Aorta (tissue), 5 donors: ENCODE results near the gene CADM4. TPM values are rescaled to one million over a fixed set of nuclear protein-coding genes. Genes with fewer than 3 reads are reported as not detected.
"Not testable (repeated sequence)": the region's sequence is repeated elsewhere in the genome, so short reads cannot be mapped to it uniquely, and the experiment has no call there.

Experiments
- ATAC-seq: fragments of 200-7000 bp; cut with Tn5 transposase; one replicate; pipeline ENCODE4 v1.9.1; 2022; ENCODE audit warnings: moderate library complexity; ENCODE audit not compliant: low FRiP score
- DNase-seq, 2 donors: peaks; one replicate each; pipeline ENCODE4 v3.0.0-alpha.2; 2020
- H3K27ac ChIP-seq, 2 donors: one replicate each; pipeline ENCODE4 v1.5.1; 2013; ENCODE audit warnings: low read length in 2 of 2, mild to moderate bottlenecking in 2 of 2, moderate library complexity in 2 of 2, control low read depth in 1 of 2, inconsistent platforms in 1 of 2, low read depth in 1 of 2
- H3K27me3 ChIP-seq, 2 donors: one replicate each; pipeline ENCODE4 v1.6.1; 2013; ENCODE audit warnings: control low read depth in 1 of 2, low read length in 1 of 2, mild to moderate bottlenecking in 1 of 2, moderate library complexity in 1 of 2; ENCODE audit not compliant: insufficient read depth in 2 of 2, control insufficient read depth in 1 of 2
- H3K36me3 ChIP-seq, 2 donors: one replicate each; pipeline ENCODE4 v1.6.1; 2013; ENCODE audit warnings: control low read depth in 1 of 2, low read length in 1 of 2, mild to moderate bottlenecking in 1 of 2; ENCODE audit not compliant: insufficient read depth in 2 of 2, control insufficient read depth in 1 of 2
- H3K4me1 ChIP-seq, 2 donors: one replicate each; pipeline ENCODE4 v1.6.1; 2013; ENCODE audit warnings: low read length in 2 of 2, control low read depth in 1 of 2, mild to moderate bottlenecking in 1 of 2, moderate library complexity in 1 of 2; ENCODE audit not compliant: insufficient read depth in 2 of 2, control insufficient read depth in 1 of 2
- H3K4me3 ChIP-seq, 2 donors: one replicate each; pipeline ENCODE4 v1.5.1; 2013; ENCODE audit warnings: low read length in 2 of 2, control low read depth in 1 of 2, mild to moderate bottlenecking in 1 of 2
- H3K9me3 ChIP-seq: one replicate; pipeline ENCODE4 v1.6.1; 2013; ENCODE audit warnings: mild to moderate bottlenecking, low read length; ENCODE audit not compliant: control insufficient read depth
- WGBS, 2 donors: extraction: QIAGEN DNeasy Blood & Tissue Kit; methylation state at CpG; one replicate each; pipeline ENCODE4 v1.1.7; 2013; 5-methylcytosine and 5-hydroxymethylcytosine counted together
- intact Hi-C, 2 donors: fragments of 100-400 bp; cut with DNase I; formaldehyde crosslinking; loops; one replicate each; pipeline versions ENCODE4 v1.14.2 to v1.15.0; 2022
- polyA plus RNA-seq, 2 donors: library from polyadenylated mRNA; stranded (reverse); fragments of 200-250 nt; gene quantifications; one replicate each; pipeline ENCODE4 v1.2.3, GENCODE V29; 2013
- total RNA-seq, 2 donors: library from RNA; stranded (reverse); fragmentation: NEBNext Ultra II Directional; extraction: Animal tissue kit (Norgen Biotek cat#: 25700); gene quantifications; one replicate each; pipeline ENCODE4 v1.2.1, GENCODE V29; 2021
- donor health status: healthy with polysubstance abuse.
- donor health status: Bipolar disorder and iron deficiency.
- donor health status: DM: no; HTN: no; CAD: no.
- donor health status: DM: no; HTN: no; CAD: no.
- donor health status: DM: yes; HTN: yes; CAD: no.

The CADM4 gene
- total and polyA plus RNA-seq, 4 donors: 2.9 to 8.1 (median 4.8) TPM

GRCh38 chr19:43656436-43656835, 16.8 kb upstream of the CADM4 start:
- Histone ChIP-seq H3K4me1 (no peaks in the 10 kb centered on the region), H3K27me3 (no peaks in the 10 kb centered on the region), H3K36me3 (peaks cover 0 to 2% of the 10 kb centered on the region in 2 donors), H3K27ac (no peak overlapping the region), H3K4me3 (no peak overlapping the region), H3K9me3 (peaks cover 1% of the 10 kb centered on the region)
- 88 to 98% methylated on average over 6 of the region's 6 CpGs for WGBS, 2 donors
- intact Hi-C loops: no loop called here
- DNase-seq: no peak
- no peak for ATAC-seq

GRCh38 chr19:43652546-43652874, 12.9 kb upstream of the CADM4 start:
- ATAC-seq (no peak), DNase-seq (no peak)
- intact Hi-C loops: loop anchor here in 1 of 2 donors (5.0 kb wide), 1 partner anchor 115 kb away; no protein-coding TSS in a partner anchor

GRCh38 chr19:43651758-43652545, 12.3 kb upstream of the CADM4 start:
- DNase-seq (no peak), ATAC-seq (peak; percentile 60)
- Histone ChIP-seq H3K9me3 (no peaks in the 10 kb centered on the region), H3K4me3 (no peak overlapping the region), H3K4me1 (no peaks in the 10 kb centered on the region), H3K27me3 (no peaks in the 10 kb centered on the region), H3K36me3 (peaks cover 0 to 2% of the 10 kb centered on the region in 2 donors), H3K27ac (no peak overlapping the region)
- intact Hi-C loops: loop anchor here in 1 of 2 donors (5.0 kb wide), 1 partner anchor 115 kb away; no protein-coding TSS in a partner anchor
- 55 to 62% methylated on average over 14 of the region's 14 CpGs for WGBS, 2 donors

More at GRCh38 chr19:43652546-43652874, 12.9 kb upstream of the CADM4 start:
- H3K4me1 ChIP-seq: no peaks in the 10 kb centered on the region
- 65 to 73% methylated on average over 5 of the region's 5 CpGs for WGBS, 2 donors
- peaks cover 0 to 2% of the 10 kb centered on the region in 2 donors for H3K36me3 ChIP-seq
- H3K27ac ChIP-seq: no peak overlapping the region
- H3K27me3 ChIP-seq: no peaks in the 10 kb centered on the region
- no peaks in the 10 kb centered on the region for H3K9me3 ChIP-seq
- no peak overlapping the region for H3K4me3 ChIP-seq

GRCh38 chr19:43650276-43650675, 10.6 kb upstream of the CADM4 start:
- intact Hi-C loops: loop anchor here in 1 of 2 donors (5.0 kb wide), 1 partner anchor 113 kb away; no protein-coding TSS in a partner anchor
- H3K9me3 ChIP-seq, H3K36me3 ChIP-seq, H3K4me3 ChIP-seq, ATAC-seq, H3K4me1 ChIP-seq, H3K27me3 ChIP-seq, DNase-seq, H3K27ac ChIP-seq: not testable (repeated sequence)
- 96 to 97% methylated on average over 7 of the region's 7 CpGs for WGBS, 2 donors

GRCh38 chr19:43649514-43649913, 9.9 kb upstream of the CADM4 start:
- no peaks in the 10 kb centered on the region for H3K27me3 ChIP-seq
- peaks cover 2% of the 10 kb centered on the region for H3K9me3 ChIP-seq
- DNase-seq: no peak
- no peaks in the 10 kb centered on the region for H3K4me1 ChIP-seq
- ATAC-seq: no peak
- H3K4me3 ChIP-seq: no peak overlapping the region
- no peak overlapping the region for H3K27ac ChIP-seq
- intact Hi-C loops: no loop called here
- 84 to 92% methylated on average over 2 of the region's 2 CpGs for WGBS, 2 donors
- peaks cover 0 to 2% of the 10 kb centered on the region in 2 donors for H3K36me3 ChIP-seq

GRCh38 chr19:43648633-43649032, 9.0 kb upstream of the CADM4 start:
- Histone ChIP-seq H3K4me3 (no peak overlapping the region), H3K4me1 (no peaks in the 10 kb centered on the region), H3K27ac (no peak overlapping the region), H3K36me3 (peaks cover 0 to 2% of the 10 kb centered on the region in 2 donors), H3K9me3 (peaks cover 2% of the 10 kb centered on the region), H3K27me3 (no peaks in the 10 kb centered on the region)
- no peak for ATAC-seq
- 96 to 97% methylated on average over 6 of the region's 6 CpGs for WGBS, 2 donors
- DNase-seq: no peak
- intact Hi-C loops: no loop called here

GRCh38 chr19:43644181-43644580, 4.5 kb upstream of the CADM4 start:
- Histone ChIP-seq H3K4me1 (no peaks in the 10 kb centered on the region), H3K4me3 (no peak overlapping the region), H3K27me3 (no peaks in the 10 kb centered on the region), H3K9me3 (peaks cover 2% of the 10 kb centered on the region), H3K27ac (no peak overlapping the region), H3K36me3 (peaks cover 0 to 2% of the 10 kb centered on the region in 2 donors)
- ATAC-seq (no peak), DNase-seq (no peak)
- WGBS, 2 donors: 84 to 86% methylated on average over 13 of the region's 13 CpGs
- intact Hi-C loops: no loop called here

GRCh38 chr19:43643326-43643725, 3.7 kb upstream of the CADM4 start:
- ATAC-seq: no peak
- WGBS, 2 donors: 61 to 65% methylated on average over 3 of the region's 3 CpGs
- intact Hi-C loops: no loop called here

GRCh38 chr19:43642531-43642930, 2.9 kb upstream of the CADM4 start:
- intact Hi-C loops: no loop called here
- Histone ChIP-seq H3K9me3 (peaks cover 2% of the 10 kb centered on the region), H3K27me3 (no peaks in the 10 kb centered on the region), H3K36me3 (no peaks in the 10 kb centered on the region), H3K4me1 (no peaks in the 10 kb centered on the region), H3K4me3 (no peak overlapping the region), H3K27ac (no peak overlapping the region)
- 54 to 75% methylated on average over 4 of the region's 4 CpGs for WGBS, 2 donors
- DNase-seq: no peak
- no peak for ATAC-seq

More at GRCh38 chr19:43643326-43643725, 3.7 kb upstream of the CADM4 start:
- no peak overlapping the region for H3K4me3 ChIP-seq
- H3K27ac ChIP-seq: no peak overlapping the region
- DNase-seq: no peak
- H3K9me3 ChIP-seq: peaks cover 2% of the 10 kb centered on the region
- H3K4me1 ChIP-seq: no peaks in the 10 kb centered on the region
- H3K27me3 ChIP-seq: no peaks in the 10 kb centered on the region
- H3K36me3 ChIP-seq: no peaks in the 10 kb centered on the region
